ENCODE results near the gene GALNT5.
"Not testable (repeated sequence)": the region's sequence is repeated elsewhere in the genome, so short reads cannot be mapped to it uniquely, and the experiment has no call there.

Gene GALNT5

DNA sequence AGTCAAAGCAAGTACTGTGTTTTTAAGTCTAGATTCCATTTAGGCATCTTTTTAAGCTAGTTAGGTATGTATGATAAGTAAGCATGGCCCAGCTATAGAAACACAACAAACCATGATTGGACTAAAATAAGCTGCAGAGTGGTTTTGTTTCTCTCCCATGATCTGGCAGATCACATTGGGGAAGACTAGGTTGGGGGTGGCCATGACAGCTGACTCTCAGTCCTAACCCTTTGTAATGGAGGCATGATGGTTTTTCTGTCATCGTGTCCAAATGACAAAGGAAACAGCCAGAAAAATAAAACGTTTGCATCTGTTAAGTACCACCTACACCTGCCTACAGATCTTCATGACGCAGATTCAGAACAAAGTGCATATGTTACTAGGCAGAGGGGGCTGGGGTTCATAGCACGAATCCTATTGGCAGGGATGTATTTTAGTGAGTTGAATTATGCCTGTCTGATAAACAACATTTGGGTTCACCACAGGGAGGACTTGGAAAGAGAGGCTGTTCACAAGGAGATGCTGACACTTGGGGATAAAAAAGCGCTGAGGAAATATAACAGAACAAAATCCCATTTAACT is 33.8 kb upstream of the GALNT5 start:
- no peak overlapping the region for H3K4me3 ChIP-seq (replicated peaks in 1 of 2; ENCODE audit: low read depth in 2 of 2, low read length in 2 of 2)
- TF ChIP-seq, protein P1, sequence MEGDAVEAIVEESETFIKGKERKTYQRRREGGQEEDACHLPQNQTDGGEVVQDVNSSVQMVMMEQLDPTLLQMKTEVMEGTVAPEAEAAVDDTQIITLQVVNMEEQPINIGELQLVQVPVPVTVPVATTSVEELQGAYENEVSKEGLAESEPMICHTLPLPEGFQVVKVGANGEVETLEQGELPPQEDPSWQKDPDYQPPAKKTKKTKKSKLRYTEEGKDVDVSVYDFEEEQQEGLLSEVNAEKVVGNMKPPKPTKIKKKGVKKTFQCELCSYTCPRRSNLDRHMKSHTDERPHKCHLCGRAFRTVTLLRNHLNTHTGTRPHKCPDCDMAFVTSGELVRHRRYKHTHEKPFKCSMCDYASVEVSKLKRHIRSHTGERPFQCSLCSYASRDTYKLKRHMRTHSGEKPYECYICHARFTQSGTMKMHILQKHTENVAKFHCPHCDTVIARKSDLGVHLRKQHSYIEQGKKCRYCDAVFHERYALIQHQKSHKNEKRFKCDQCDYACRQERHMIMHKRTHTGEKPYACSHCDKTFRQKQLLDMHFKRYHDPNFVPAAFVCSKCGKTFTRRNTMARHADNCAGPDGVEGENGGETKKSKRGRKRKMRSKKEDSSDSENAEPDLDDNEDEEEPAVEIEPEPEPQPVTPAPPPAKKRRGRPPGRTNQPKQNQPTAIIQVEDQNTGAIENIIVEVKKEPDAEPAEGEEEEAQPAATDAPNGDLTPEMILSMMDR (IDR thresholded peaks at IDR 0.05; ENCODE audit: low read depth, low read length) = no peak
- DNase-seq (ENCODE audit: low read depth in 2 of 2) = no peak

DNA sequence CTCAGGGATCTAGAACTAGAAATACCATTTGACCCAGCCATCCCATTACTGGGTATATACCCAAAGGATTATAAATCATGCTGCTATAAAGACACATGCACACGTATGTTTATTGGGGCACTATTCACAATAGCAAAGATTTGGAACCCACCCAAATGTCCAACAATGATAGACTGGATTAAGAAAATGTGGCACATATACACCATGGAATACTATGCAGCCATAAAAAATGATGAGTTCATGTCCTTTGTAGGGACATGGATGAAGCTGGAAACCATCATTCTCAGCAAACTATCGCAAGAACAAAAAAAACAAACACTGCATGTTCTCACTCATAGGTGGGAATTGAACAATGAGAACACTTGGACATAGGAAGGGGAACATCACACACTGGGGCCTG is 33.1 kb upstream of the GALNT5 start:
- not testable (repeated sequence) for H3K4me3 ChIP-seq (replicated peaks in 1 of 2; ENCODE audit: low read depth in 2 of 2, low read length in 2 of 2); DNase-seq (ENCODE audit: low read depth in 2 of 2)

DNA sequence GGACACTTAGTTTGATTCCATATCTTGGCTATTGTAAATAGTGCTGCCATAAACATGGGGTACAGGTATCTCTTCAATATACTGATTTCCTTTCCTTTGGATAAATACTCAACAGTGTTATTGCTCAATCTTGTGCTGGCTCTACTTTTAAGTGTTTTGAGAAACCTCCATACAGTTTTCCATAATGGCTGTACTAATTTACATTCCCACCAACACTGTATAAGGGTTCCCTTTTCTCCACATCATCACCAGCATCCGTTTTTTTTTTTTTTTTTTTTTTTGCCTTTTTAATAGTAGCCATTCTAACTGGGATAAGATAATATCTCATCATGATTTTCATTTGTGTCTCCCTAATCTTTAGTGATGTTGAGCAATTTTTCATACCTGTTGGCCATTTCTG is 29.9 kb upstream of the GALNT5 start:
- no peak for DNase-seq (ENCODE audit: low read depth in 2 of 2)

DNA sequence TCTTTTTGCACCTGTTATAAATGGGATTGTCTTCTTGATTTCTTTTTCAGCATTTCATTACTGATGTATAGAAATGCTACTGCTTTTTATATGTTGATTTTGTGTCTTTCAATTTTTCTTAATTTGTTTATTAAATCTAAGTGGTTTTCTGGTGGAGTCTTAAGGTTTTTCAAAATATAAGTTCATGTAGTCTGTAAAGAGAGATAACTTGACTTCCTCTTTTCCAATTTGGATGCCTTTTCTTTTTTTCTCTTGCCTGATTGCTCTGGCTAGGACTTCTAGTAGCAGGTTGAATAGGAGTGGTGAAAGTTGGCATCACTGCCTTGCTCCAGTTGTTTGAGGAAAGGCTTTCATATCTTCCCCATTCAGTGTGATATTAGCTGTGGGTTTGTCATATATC is 28.6 kb upstream of the GALNT5 start:
- H3K4me3 ChIP-seq (replicated peaks in 1 of 2; ENCODE audit: low read depth in 2 of 2, low read length in 2 of 2) = no peak overlapping the region
- TF ChIP-seq, protein P1 (IDR thresholded peaks at IDR 0.05; ENCODE audit: low read depth, low read length) = no peak
- no peak for DNase-seq (ENCODE audit: low read depth in 2 of 2)

More for the DNA sequence above, 29.9 kb upstream of the GALNT5 start:
- H3K4me3 ChIP-seq (replicated peaks in 1 of 2; ENCODE audit: low read depth in 2 of 2, low read length in 2 of 2) = no peak overlapping the region
- TF ChIP-seq, protein P1 (IDR thresholded peaks at IDR 0.05; ENCODE audit: low read depth, low read length) = no peak

DNA sequence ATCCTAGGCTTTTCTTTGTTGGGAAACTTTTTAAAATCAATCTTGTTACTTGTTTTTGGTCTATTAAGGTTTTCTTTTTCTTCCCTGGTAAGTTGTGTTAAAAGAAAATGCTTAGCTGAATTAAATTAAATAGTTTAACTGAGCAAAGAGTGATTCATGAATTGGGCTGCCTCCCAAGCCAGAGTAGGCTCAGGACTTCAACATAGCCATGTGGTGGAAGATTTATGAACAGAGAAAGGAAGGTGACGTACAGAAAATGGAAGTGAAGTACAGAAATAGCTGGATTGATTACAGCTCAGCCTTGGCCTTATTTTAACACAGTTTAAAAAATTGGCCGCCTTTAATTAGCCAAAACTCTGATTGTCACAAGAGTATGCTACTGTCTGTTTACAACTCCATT is 27.9 kb upstream of the GALNT5 start:
- TF ChIP-seq, protein P1 (IDR thresholded peaks at IDR 0.05; ENCODE audit: low read depth, low read length) = no peak
- no peak overlapping the region for H3K4me3 ChIP-seq (replicated peaks in 1 of 2; ENCODE audit: low read depth in 2 of 2, low read length in 2 of 2)
- DNase-seq (ENCODE audit: low read depth in 2 of 2) = peak; percentile 67 to 77

DNA sequence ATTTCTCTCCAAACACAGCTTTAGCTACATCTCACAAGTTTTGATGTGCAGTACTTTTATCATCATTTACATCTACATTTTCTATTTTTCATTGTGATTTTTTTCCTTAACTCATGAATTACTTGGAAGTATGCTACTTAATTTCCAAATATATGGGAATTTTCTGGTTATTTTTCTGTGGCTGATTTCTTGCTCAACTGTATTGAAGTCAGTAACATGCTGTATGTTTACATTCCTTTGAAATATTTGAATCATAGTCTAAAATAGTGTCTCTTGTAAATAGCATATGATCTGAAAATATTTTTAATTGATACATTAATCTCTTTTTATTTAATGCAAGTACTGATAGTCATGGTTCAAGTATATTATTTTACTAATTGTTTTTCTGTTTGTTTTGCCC is 26.0 kb upstream of the GALNT5 start:
- TF ChIP-seq, protein P1 (IDR thresholded peaks at IDR 0.05; ENCODE audit: low read depth, low read length) = no peak
- DNase-seq (ENCODE audit: low read depth in 2 of 2) = peak in 1 of 2 donors; percentile 36
- H3K4me3 ChIP-seq (replicated peaks in 1 of 2; ENCODE audit: low read depth in 2 of 2, low read length in 2 of 2) = no peak overlapping the region

DNA sequence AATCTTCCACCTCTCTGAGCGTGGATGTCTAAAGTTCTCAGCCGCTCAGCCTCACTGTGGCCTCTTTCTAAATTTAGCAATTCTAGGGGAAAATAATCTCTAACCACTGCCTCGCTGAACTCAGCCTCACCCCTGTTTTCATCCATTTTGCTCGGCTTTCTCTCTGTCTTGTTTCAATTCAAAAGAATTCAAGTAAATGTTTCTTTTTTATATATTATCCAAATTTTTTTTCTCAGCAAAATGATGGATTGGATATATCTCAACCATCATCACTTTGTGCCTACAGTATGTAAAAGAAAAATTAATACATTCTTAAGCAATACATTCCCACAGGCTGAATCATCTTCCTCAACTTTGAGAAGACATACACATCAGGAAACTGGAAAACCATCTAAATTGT is 24.0 kb upstream of the GALNT5 start:
- H3K4me3 ChIP-seq (replicated peaks in 1 of 2; ENCODE audit: low read depth in 2 of 2, low read length in 2 of 2) = no peak overlapping the region
- TF ChIP-seq, protein P1 (IDR thresholded peaks at IDR 0.05; ENCODE audit: low read depth, low read length) = no peak
- peak; percentile 70 to 82 for DNase-seq (ENCODE audit: low read depth in 2 of 2)

Measured in cardiac fibroblast (primary cell).